Uterus (tissue), 4 donors: ENCODE results near the gene SLC17A9. TPM values are rescaled to one million over a fixed set of nuclear protein-coding genes. Genes with fewer than 3 reads are reported as not detected.
"Not testable (repeated sequence)": the region's sequence is repeated elsewhere in the genome, so short reads cannot be mapped to it uniquely, and the experiment has no call there.

Source experiments
- DNase-seq, 2 donors: peaks; one replicate each; pipeline ENCODE4 v3.0.0-alpha.2; 2019 to 2020
- H3K27ac ChIP-seq, 2 donors: fragments of 200-600 bp; sonication (generic); 1 replicate in 1 of 2; 2 replicates in 1 of 2; pipeline ENCODE4 v1.5.1; 2016 to 2018
- H3K27me3 ChIP-seq, 2 donors: fragments of 200-600 bp; sonication (generic); one replicate each; pipeline ENCODE4 v1.5.1; 2018 to 2019; ENCODE audit warnings: control low read depth in 1 of 2
- H3K36me3 ChIP-seq, 2 donors: fragments of 200-600 bp; sonication (generic); one replicate each; pipeline ENCODE4 v1.5.1; 2019; ENCODE audit warnings: control low read depth in 1 of 2
- H3K4me1 ChIP-seq, 2 donors: fragments of 200-600 bp; sonication (generic); one replicate each; pipeline ENCODE4 v1.5.1; 2018 to 2019; ENCODE audit warnings: control low read depth in 1 of 2
- H3K4me3 ChIP-seq, 2 donors: fragments of 200-600 bp; sonication (generic); 1 replicate in 1 of 2; 2 replicates in 1 of 2; pipeline ENCODE4 v1.5.1; 2018 to 2019; ENCODE audit warnings: mild to moderate bottlenecking in 1 of 2
- H3K9me3 ChIP-seq, 2 donors: fragments of 200-600 bp; sonication (generic); one replicate each; pipeline ENCODE4 v1.5.1; 2019; ENCODE audit warnings: control low read depth in 1 of 2
- POLR2A ChIP-seq, 2 donors: fragments of 450-650 bp; IDR thresholded peaks; one replicate each; pipeline ENCODE4 v1.6.1; 2016; ENCODE audit warnings: antibody characterized with exemption in 2 of 2, mild to moderate bottlenecking in 1 of 2, moderate library complexity in 1 of 2
- intact Hi-C: fragments of 100-400 bp; cut with DNase I; formaldehyde crosslinking; loops from one replicate; pipeline ENCODE4 v1.15.1; 2023; ENCODE audit warnings: low total_unique reads
- total RNA-seq, 4 donors: library from RNA; depleted of rRNA in 3 of 4; stranded (reverse); fragments of >200 nt in 3 of 4; gene quantifications; one replicate each; pipeline versions ENCODE4 v1.1.0 to v1.2.4, GENCODE V29; 2014 to 2023
- TF ChIP-seq, protein P1 (sequence below), 4 experiments: fragments of 200-600 bp in 2 of 4; fragments of 450-650 bp in 2 of 4; sonication (generic) in 2 of 4; IDR thresholded peaks; one replicate each; pipeline ENCODE4 v1.5.1; 2016 to 2019; ENCODE audit warnings: antibody characterized with exemption in 4 of 4, mild to moderate bottlenecking in 2 of 4, moderate library complexity in 1 of 4
- donor health status: DM: yes; HTN: yes; CAD: no.

SLC17A9 gene
- total RNA-seq, 4 donors from 2014 or later, result 0.26 to 5.4 (median 1.6) TPM; not detected in 1

DNA sequence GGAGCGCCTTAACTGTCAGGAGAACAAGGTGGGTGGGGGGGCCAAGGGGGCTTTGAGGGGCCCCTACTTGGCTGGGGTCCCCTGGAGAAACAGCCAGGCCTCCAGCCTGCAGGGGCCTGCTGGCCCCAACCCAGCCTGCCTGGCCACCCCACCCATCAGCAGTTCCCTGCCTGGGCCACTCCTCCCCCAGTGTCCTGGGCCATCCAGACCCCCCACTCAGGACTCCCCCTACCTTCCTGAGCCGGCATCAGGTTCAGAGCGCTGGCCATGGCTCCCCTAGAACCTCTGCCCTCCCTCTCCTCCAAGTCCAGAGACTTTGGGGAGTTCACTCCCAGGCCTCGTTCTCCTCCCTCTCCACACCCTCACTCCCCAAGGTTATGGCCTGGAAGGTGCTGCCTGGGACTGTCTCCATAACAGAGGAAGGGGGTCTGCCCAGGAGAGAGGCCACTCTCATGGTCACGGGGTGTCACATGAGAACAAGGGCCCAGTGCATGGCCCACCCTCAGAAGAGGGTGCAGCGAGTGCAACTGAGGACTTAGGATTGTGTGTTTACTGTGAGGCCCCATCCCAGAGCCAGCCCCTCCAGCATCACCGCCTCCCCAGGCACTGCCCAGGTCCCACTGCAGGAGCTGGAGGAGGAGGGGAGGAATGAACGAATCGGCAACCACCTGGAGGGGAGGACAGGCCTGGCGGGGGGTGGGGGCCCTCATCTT is 6.0 kb downstream of the SLC17A9 start:
- H3K27ac ChIP-seq, result no peak overlapping the region
- peaks cover 0 to 7% of the 10 kb centered on the region in 2 donors for H3K4me1 ChIP-seq
- intact Hi-C loops, result no loop called here
- no peaks in the 10 kb centered on the region for H3K9me3 ChIP-seq
- TF ChIP-seq, protein P1, sequence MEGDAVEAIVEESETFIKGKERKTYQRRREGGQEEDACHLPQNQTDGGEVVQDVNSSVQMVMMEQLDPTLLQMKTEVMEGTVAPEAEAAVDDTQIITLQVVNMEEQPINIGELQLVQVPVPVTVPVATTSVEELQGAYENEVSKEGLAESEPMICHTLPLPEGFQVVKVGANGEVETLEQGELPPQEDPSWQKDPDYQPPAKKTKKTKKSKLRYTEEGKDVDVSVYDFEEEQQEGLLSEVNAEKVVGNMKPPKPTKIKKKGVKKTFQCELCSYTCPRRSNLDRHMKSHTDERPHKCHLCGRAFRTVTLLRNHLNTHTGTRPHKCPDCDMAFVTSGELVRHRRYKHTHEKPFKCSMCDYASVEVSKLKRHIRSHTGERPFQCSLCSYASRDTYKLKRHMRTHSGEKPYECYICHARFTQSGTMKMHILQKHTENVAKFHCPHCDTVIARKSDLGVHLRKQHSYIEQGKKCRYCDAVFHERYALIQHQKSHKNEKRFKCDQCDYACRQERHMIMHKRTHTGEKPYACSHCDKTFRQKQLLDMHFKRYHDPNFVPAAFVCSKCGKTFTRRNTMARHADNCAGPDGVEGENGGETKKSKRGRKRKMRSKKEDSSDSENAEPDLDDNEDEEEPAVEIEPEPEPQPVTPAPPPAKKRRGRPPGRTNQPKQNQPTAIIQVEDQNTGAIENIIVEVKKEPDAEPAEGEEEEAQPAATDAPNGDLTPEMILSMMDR (IDR thresholded peaks at IDR 0.05), result no peak
- H3K36me3 ChIP-seq, result no peaks in the 10 kb centered on the region
- DNase-seq, result no peak
- H3K4me3 ChIP-seq, result no peak overlapping the region
- H3K27me3 ChIP-seq, result no peaks in the 10 kb centered on the region

DNA sequence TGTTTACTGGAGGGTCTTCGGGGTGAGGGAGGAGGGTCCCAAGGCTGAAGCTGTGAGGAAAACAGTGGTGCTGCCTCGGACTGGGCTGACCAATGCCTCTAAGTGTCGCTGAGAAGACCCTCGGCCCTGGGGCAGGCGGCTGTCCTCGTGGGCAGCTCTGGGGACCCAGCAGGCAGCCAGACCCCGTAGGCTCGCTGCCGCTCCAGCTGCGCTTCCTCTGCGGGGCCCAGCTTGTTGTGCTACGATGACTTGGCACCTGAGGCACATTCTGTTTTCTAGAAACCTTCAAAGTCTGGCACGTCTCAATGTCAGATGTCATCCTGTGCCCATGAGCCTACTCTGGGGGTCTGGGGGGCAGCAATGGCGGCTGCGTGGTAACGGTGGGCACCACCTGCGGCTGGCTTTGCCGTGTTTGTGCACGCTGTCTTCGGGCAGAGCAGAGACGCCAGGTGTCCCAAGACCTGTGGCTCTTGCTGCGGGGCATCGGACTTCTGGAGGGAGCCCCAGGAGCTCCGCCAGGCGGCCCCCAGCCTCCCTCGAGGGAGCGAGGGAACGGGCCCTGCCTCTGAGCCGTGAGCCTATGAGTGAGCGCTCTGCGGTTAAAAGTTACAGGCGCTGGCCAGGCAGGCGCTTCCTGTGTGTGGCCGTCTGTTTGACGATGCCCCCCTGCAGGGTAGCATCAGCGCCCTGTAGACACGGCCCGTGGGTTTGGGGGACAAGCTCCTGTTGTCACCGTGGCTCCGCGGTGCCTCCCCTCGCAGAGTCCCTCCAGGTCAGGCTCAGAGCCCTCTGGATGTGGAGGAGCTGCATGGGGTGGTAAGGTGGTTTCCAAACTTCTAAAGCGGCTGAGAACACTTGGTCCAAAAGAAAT is 6.8 kb downstream of the SLC17A9 start:
- no peak overlapping the region for H3K27ac ChIP-seq
- no peaks in the 10 kb centered on the region for H3K9me3 ChIP-seq
- no peaks in the 10 kb centered on the region for H3K36me3 ChIP-seq
- H3K4me1 ChIP-seq, result peaks cover 0 to 4% of the 10 kb centered on the region in 2 donors
- intact Hi-C loops, result no loop called here
- H3K4me3 ChIP-seq, result no peak overlapping the region
- TF ChIP-seq, protein P1 (IDR thresholded peaks at IDR 0.05), result no peak
- no peaks in the 10 kb centered on the region for H3K27me3 ChIP-seq
- DNase-seq, result no peak

DNA sequence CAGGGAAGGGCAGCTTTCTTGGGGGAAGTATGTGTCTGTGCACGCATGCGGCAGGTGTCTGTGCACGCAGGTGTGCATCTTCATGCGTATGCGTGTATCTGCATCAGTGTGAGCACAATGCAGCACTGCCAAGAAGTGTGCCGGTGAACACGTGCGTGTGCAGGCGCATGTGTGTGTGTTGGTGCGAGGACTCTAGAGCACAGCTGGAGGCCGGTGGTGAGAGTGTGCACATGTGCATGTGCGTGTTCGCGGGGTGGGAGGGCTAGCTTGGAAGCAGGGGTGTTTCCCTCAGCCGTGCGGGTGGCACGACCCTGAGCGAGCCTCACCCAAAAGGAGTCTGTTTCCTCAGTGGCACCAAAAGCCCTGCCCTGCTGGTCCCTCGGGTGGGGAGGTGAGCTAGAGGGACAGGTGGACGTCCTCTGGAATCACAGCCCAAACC is 7.5 kb downstream of the SLC17A9 start:
- Histone ChIP-seq H3K27me3 (no peaks in the 10 kb centered on the region), H3K36me3 (no peaks in the 10 kb centered on the region), H3K4me1 (no peaks in the 10 kb centered on the region), H3K4me3 (no peak overlapping the region), H3K27ac (no peak overlapping the region), H3K9me3 (no peaks in the 10 kb centered on the region)
- TF ChIP-seq, protein P1 (IDR thresholded peaks at IDR 0.05), result no peak
- TF ChIP-seq POLR2A (IDR thresholded peaks at IDR 0.05), result no peak
- intact Hi-C loops, result no loop called here
- DNase-seq, result no peak

DNA sequence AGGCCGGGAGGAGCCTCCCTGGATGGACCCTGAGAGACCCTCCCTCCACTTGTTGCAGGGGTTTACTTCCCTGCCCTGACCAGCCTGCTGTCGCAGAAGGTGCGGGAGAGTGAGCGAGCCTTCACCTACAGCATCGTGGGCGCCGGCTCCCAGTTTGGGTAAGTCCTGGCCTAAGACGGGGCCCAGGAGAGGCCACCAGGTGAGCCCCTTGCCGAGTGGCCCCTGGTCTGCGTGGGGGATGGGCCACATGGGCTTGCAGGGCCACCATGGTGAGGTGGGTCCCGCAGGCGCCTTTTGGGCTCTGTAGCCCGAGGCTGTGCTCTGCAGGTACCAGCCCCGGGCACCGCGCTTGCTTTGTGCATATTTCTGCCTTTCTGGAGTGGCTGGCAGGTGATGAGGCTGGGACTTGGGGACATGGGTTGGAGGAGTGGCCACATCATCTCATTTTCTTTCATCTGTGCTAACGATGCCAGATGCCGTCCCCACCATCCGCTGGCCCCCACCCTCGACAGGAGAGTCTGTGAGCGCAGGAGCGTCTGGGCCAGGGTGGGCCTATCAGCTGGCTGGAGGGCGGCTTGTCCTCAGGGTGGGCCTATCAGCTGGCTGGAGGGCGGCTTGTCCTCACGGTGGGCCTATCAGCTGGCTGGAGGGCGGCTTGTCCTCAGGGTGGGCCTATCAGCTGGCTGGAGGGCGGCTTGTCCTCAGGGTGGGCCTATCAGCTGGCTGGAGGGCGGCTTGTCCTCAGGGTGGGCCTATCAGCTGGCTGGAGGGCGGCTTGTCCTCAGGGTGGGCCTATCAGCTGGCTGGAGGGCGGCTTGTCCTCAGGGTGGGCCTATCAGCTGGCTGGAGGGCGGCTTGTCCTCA is 8.2 kb downstream of the SLC17A9 start:
- H3K4me3 ChIP-seq, intact Hi-C loops, H3K4me1 ChIP-seq, H3K27ac ChIP-seq, DNase-seq, H3K9me3 ChIP-seq, H3K36me3 ChIP-seq, H3K27me3 ChIP-seq: not testable (repeated sequence)

GRCh38 chr20:62961310-62961783 is 8.8 kb downstream of the SLC17A9 start:
- Histone ChIP-seq H3K27me3 (no peaks in the 10 kb centered on the region), H3K36me3 (no peaks in the 10 kb centered on the region), H3K4me3 (no peak overlapping the region), H3K27ac (no peak overlapping the region), H3K4me1 (no peaks in the 10 kb centered on the region), H3K9me3 (no peaks in the 10 kb centered on the region)
- no peak for DNase-seq
- no peak for TF ChIP-seq POLR2A (IDR thresholded peaks at IDR 0.05)
- TF ChIP-seq, protein P1 (IDR thresholded peaks at IDR 0.05), result no peak
- intact Hi-C loops, result no loop called here
